ENCODE data around the gene HDAC4.

HDAC4 gene

DNA sequence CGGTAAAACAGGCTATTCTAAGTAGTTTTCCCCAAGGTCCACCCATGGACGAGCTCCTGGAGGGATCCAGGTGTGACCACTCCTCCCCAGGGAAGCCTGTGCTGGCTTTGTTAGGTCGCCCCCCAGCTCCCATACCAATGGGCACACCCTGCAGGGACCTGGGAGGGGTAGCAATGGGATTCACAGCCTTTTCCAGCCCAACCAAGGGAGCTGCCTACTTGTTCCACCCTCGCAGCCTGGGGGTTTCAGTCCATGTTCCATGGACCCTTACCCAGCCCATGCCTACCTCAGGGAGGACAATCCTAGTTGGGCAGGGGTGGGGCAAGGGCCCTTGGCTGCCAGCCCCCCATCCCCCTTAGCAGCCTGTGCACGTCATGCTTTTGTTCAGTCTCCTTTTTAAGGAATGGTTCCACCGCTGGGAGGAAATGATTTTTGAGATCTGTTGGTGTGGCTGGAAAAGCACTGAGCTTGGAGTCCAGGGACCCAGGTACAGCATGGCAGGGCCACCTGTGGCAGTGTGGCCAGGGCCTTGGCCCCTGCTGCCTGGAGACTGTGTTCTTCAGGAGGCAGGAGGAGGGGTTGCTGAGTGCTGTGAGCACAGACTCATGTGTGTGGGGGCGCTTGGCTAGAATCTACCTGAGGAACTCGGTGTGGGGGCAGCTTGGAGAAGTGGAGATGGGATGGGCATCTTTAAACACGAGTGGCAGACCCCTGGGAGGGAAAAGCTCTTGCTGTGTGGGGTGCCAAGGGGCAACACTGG, 386.2 kb downstream of the HDAC4 start:
- Histone ChIP-seq H3K9ac (ENCODE audit: low read length) (no peak overlapping the region), H3K4me2 (ENCODE audit: low read depth, low read length, poor library complexity, severe bottlenecking) (no peak overlapping the region), H3K9me3 (ENCODE audit: insufficient read depth, low read length) (no peaks in the 10 kb centered on the region), H3K4me3 (ENCODE audit: insufficient read depth, low read length, poor library complexity, severe bottlenecking) (no peak overlapping the region), H3K9me2 (replicated peaks; ENCODE audit: insufficient read depth, low read length) (no peaks in the 10 kb centered on the region), H3K27ac (ENCODE audit: low read depth, low read length) (no peak overlapping the region), H3K27me3 (ENCODE audit: low read length) (no peaks in the 10 kb centered on the region), H4K20me1 (ENCODE audit: low read depth, low read length) (no peaks in the 10 kb centered on the region), H3K79me2 (ENCODE audit: insufficient read depth, low read length) (no peaks in the 10 kb centered on the region), H2AFZ (ENCODE audit: low read depth, low read length, severe bottlenecking) (no peak overlapping the region), H3K36me3 (ENCODE audit: low read length) (no peaks in the 10 kb centered on the region), H3F3A (ENCODE audit: insufficient read depth) (no peaks in the 10 kb centered on the region)
- TF ChIP-seq, protein P1, sequence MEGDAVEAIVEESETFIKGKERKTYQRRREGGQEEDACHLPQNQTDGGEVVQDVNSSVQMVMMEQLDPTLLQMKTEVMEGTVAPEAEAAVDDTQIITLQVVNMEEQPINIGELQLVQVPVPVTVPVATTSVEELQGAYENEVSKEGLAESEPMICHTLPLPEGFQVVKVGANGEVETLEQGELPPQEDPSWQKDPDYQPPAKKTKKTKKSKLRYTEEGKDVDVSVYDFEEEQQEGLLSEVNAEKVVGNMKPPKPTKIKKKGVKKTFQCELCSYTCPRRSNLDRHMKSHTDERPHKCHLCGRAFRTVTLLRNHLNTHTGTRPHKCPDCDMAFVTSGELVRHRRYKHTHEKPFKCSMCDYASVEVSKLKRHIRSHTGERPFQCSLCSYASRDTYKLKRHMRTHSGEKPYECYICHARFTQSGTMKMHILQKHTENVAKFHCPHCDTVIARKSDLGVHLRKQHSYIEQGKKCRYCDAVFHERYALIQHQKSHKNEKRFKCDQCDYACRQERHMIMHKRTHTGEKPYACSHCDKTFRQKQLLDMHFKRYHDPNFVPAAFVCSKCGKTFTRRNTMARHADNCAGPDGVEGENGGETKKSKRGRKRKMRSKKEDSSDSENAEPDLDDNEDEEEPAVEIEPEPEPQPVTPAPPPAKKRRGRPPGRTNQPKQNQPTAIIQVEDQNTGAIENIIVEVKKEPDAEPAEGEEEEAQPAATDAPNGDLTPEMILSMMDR (IDR thresholded peaks at IDR 0.05; ENCODE audit: insufficient read depth, low read length, poor library complexity, severe bottlenecking): no peak
- no peak for TF ChIP-seq EZH2phosphoT487 (conservative IDR thresholded peaks at IDR 0.05; ENCODE audit: low read length)

DNA sequence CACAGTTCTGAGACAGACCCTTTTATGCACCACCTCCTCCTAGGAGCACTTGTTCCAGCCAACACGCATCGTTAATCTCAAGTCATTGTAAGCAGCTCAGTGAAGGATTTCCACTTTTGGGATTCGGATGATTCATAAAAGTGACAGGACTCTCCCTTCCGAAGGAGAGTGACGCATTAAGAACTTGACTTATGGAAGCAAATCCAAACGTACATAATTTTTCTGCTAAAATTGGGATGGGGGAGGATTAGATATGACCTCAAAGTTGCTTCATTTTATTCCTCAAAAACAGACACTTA, 387.2 kb downstream of the HDAC4 start:
- no peaks in the 10 kb centered on the region for H3K36me3 ChIP-seq (ENCODE audit: low read length)
- H3K27ac ChIP-seq (ENCODE audit: low read depth, low read length): no peak overlapping the region
- H3K27me3 ChIP-seq (ENCODE audit: low read length): no peaks in the 10 kb centered on the region
- H2AFZ ChIP-seq (ENCODE audit: low read depth, low read length, severe bottlenecking): no peak overlapping the region
- no peaks in the 10 kb centered on the region for H3K9me3 ChIP-seq (ENCODE audit: insufficient read depth, low read length)
- no peaks in the 10 kb centered on the region for H4K20me1 ChIP-seq (ENCODE audit: low read depth, low read length)
- H3K79me2 ChIP-seq (ENCODE audit: insufficient read depth, low read length): no peaks in the 10 kb centered on the region
- H3K9ac ChIP-seq (ENCODE audit: low read length): no peak overlapping the region
- TF ChIP-seq, protein P1 (IDR thresholded peaks at IDR 0.05; ENCODE audit: insufficient read depth, low read length, poor library complexity, severe bottlenecking): no peak
- no peak for TF ChIP-seq EZH2phosphoT487 (conservative IDR thresholded peaks at IDR 0.05; ENCODE audit: low read length)
- no peak overlapping the region for H3K4me3 ChIP-seq (ENCODE audit: insufficient read depth, low read length, poor library complexity, severe bottlenecking)
- no peaks in the 10 kb centered on the region for H3F3A ChIP-seq (ENCODE audit: insufficient read depth)
- H3K9me2 ChIP-seq (replicated peaks; ENCODE audit: insufficient read depth, low read length): no peaks in the 10 kb centered on the region
- H3K4me2 ChIP-seq (ENCODE audit: low read depth, low read length, poor library complexity, severe bottlenecking): no peak overlapping the region

DNA sequence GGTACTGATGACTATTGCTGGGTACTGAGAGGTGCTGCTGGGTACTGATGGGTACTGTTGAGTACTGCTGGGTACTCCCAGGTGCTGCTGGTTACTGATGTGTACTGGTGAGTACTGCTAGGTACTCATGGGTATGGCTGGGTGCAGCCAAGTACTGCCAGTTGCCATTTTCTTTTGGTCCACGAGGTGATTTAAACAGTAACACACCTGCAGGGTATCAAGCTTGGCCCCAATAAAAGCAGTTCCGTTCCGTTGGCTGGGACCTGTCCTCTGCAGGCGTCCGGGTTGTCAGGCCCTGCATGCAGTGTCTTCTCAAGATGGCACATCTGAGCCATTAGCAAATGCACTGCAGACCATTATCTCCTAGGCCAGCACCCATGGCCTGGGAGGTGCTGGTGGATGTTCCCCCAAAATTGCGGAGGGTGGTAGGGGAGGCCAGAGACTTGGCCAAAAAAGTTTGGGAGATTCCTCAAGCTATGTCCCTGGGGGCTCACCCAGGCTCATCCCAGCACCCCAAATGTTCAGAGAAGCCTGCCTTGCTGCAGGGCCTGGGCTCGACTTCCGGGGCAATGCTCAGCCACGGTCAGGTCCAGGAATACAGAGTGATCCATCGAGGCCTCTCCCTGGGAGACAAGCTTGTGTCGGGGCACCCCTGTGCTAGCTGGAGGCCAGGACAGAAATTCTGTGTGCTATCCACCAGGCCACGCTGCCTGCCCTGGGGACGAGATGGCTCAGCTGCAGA, 387.7 kb downstream of the HDAC4 start:
- no peaks in the 10 kb centered on the region for H3F3A ChIP-seq (ENCODE audit: insufficient read depth)
- no peaks in the 10 kb centered on the region for H3K9me3 ChIP-seq (ENCODE audit: insufficient read depth, low read length)
- no peak overlapping the region for H2AFZ ChIP-seq (ENCODE audit: low read depth, low read length, severe bottlenecking)
- no peak overlapping the region for H3K9ac ChIP-seq (ENCODE audit: low read length)
- no peaks in the 10 kb centered on the region for H3K36me3 ChIP-seq (ENCODE audit: low read length)
- no peaks in the 10 kb centered on the region for H4K20me1 ChIP-seq (ENCODE audit: low read depth, low read length)
- no peaks in the 10 kb centered on the region for H3K9me2 ChIP-seq (replicated peaks; ENCODE audit: insufficient read depth, low read length)
- no peak overlapping the region for H3K27ac ChIP-seq (ENCODE audit: low read depth, low read length)
- no peak overlapping the region for H3K4me3 ChIP-seq (ENCODE audit: insufficient read depth, low read length, poor library complexity, severe bottlenecking)
- H3K4me2 ChIP-seq (ENCODE audit: low read depth, low read length, poor library complexity, severe bottlenecking): no peak overlapping the region
- no peaks in the 10 kb centered on the region for H3K27me3 ChIP-seq (ENCODE audit: low read length)
- no peak for TF ChIP-seq EZH2phosphoT487 (conservative IDR thresholded peaks at IDR 0.05; ENCODE audit: low read length)
- TF ChIP-seq, protein P1 (IDR thresholded peaks at IDR 0.05; ENCODE audit: insufficient read depth, low read length, poor library complexity, severe bottlenecking): no peak
- no peaks in the 10 kb centered on the region for H3K79me2 ChIP-seq (ENCODE audit: insufficient read depth, low read length)
